Astrocyte (in vitro differentiated cells and primary cell): ENCODE measurements around the gene IL1R1.

Experiments
- EZH2 ChIP-seq: IDR thresholded peaks from 2 replicates; pipeline ENCODE4 v1.6.1; 2012; ENCODE audit warnings: mild to moderate bottlenecking, low read length, inconsistent platforms; ENCODE audit not compliant: insufficient read depth
- TF ChIP-seq, protein P1 (sequence below): IDR thresholded peaks from 2 replicates; pipeline ENCODE4 v1.5.1; 2011; ENCODE audit warnings: low read depth, mild to moderate bottlenecking, inconsistent platforms, low read length, moderate library complexity; ENCODE audit not compliant: insufficient read depth

DNA sequence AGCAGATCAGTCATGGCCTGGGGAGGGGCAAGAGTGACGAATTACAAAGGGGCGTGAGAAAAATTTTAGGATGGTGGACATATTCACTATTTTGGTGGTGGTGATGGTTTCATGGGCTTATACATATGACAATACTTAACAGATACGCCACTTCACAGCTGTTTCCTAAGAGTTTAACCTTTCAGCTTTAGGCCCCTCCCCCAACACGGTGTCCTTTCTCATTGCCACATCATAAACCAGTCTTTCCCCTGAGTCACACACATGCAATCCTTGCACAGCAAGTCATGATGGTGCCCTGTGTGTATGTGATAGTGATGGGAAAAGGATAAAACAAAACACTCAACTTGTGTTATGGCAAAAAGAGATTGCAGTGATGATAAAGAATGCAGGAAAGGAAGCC, 47.6 kb upstream of the IL1R1 start:
- TF ChIP-seq, protein P1, sequence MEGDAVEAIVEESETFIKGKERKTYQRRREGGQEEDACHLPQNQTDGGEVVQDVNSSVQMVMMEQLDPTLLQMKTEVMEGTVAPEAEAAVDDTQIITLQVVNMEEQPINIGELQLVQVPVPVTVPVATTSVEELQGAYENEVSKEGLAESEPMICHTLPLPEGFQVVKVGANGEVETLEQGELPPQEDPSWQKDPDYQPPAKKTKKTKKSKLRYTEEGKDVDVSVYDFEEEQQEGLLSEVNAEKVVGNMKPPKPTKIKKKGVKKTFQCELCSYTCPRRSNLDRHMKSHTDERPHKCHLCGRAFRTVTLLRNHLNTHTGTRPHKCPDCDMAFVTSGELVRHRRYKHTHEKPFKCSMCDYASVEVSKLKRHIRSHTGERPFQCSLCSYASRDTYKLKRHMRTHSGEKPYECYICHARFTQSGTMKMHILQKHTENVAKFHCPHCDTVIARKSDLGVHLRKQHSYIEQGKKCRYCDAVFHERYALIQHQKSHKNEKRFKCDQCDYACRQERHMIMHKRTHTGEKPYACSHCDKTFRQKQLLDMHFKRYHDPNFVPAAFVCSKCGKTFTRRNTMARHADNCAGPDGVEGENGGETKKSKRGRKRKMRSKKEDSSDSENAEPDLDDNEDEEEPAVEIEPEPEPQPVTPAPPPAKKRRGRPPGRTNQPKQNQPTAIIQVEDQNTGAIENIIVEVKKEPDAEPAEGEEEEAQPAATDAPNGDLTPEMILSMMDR = no peak
- no peak for TF ChIP-seq EZH2
